Breast epithelium (tissue), 3 donors: ENCODE measurements around the gene KCNS1.

ENCODE experiments used
- POLR2A ChIP-seq: fragments of 450-650 bp; IDR thresholded peaks from one replicate; pipeline ENCODE4 v1.6.1; 2016; ENCODE audit warnings: antibody characterized with exemption, mild to moderate bottlenecking, moderate library complexity
- POLR2AphosphoS5 ChIP-seq, 3 donors: sonication (generic); formaldehyde crosslinking; IDR thresholded peaks; one replicate each; pipeline ENCODE4 v1.6.1; 2017; ENCODE audit warnings: antibody characterized with exemption in 3 of 3
- TF ChIP-seq, protein P1 (sequence below), 3 donors: fragments of 450-650 bp; IDR thresholded peaks; one replicate each; pipeline ENCODE4 v1.5.1; 2016 to 2017; ENCODE audit warnings: antibody characterized with exemption in 3 of 3, mild to moderate bottlenecking in 3 of 3, moderate library complexity in 3 of 3

DNA sequence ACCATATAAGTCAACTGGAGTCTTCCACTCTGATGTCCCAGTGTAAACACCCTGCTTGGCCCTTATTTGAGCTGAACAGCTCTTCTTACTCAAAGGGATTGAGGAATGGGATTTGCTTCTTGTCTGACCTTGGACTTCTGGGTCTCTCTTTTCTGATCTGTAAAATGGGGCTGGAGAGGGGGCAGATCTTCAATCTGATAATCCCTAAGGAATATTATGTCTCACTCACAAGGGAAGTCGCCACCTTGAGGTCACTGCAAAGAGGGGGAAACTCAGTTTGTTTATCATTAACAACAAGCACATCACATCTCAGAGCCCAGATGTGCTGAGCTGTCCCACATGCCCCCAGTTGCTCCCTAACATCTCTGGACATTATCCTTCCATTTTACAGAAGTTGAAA is 15.1 kb downstream of the KCNS1 start:
- TF ChIP-seq POLR2AphosphoS5 (IDR thresholded peaks at IDR 0.05): no peak
- TF ChIP-seq, protein P1, sequence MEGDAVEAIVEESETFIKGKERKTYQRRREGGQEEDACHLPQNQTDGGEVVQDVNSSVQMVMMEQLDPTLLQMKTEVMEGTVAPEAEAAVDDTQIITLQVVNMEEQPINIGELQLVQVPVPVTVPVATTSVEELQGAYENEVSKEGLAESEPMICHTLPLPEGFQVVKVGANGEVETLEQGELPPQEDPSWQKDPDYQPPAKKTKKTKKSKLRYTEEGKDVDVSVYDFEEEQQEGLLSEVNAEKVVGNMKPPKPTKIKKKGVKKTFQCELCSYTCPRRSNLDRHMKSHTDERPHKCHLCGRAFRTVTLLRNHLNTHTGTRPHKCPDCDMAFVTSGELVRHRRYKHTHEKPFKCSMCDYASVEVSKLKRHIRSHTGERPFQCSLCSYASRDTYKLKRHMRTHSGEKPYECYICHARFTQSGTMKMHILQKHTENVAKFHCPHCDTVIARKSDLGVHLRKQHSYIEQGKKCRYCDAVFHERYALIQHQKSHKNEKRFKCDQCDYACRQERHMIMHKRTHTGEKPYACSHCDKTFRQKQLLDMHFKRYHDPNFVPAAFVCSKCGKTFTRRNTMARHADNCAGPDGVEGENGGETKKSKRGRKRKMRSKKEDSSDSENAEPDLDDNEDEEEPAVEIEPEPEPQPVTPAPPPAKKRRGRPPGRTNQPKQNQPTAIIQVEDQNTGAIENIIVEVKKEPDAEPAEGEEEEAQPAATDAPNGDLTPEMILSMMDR (IDR thresholded peaks at IDR 0.05): no peak
- no peak for TF ChIP-seq POLR2A
